Measurements from ENCODE around the gene SIPA1L3. TPM values are rescaled to one million over a fixed set of nuclear protein-coding genes. Genes with fewer than 3 reads are reported as not detected.
A peak's percentile ranks its signal among the peaks of the same experiment; 100 is the strongest.

SIPA1L3 gene
- total and polyA plus RNA-seq, 9 of the 15 experiments (the other 6 are each of a cell fraction or from before 2014, with no cell fraction given): 0.01 to 6.1 (median 2.5) TPM

DNA sequence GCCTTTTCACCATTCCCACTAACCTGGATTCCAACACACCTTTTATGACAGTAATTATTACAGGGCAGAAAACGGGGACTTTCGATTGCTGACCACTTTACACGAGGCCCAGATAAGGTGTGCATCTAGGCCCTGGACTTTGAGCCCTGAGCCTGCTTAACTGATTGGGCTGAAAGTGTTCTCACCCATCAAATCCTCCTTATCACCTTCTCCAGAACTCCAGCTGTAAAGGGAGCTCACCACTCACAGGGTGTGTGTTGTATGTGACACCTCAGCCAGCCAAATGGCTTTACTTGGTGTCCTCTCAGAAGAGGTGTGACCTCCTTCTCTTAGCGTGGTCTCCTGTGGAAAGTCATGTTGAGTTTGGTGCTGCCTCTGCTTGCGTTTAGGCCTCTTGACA, 36.5 kb downstream of the SIPA1L3 start (continued):
- TF ChIP-seq, protein P1, sequence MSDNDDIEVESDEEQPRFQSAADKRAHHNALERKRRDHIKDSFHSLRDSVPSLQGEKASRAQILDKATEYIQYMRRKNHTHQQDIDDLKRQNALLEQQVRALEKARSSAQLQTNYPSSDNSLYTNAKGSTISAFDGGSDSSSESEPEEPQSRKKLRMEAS (CRISPR knock-in tag; IDR thresholded peaks at IDR 0.05): no peak
- TF ChIP-seq PHF8 (IDR thresholded peaks at IDR 0.05; ENCODE audit: borderline replicate concordance, low read length): no peak
- no peak for TF ChIP-seq U2AF1 (optimal IDR thresholded peaks at IDR 0.05; ENCODE audit: low read depth, low read length)
- no peak for TF ChIP-seq GABPA (tag; conservative IDR thresholded peaks at IDR 0.05; ENCODE audit: low read depth)
- peak; percentile 57 for TF ChIP-seq ZFX (CRISPR knock-in tag; IDR thresholded peaks at IDR 0.05)
- TF ChIP-seq SAP30 (IDR thresholded peaks at IDR 0.05; ENCODE audit: borderline replicate concordance, insufficient read depth, low read depth, low read length, poor library complexity, severe bottlenecking): no peak
- no peak; the same call in 1 of the 2 replicates for TF ChIP-seq RNF2 (IDR thresholded peaks at IDR 0.05)
- TF ChIP-seq, protein P2, sequence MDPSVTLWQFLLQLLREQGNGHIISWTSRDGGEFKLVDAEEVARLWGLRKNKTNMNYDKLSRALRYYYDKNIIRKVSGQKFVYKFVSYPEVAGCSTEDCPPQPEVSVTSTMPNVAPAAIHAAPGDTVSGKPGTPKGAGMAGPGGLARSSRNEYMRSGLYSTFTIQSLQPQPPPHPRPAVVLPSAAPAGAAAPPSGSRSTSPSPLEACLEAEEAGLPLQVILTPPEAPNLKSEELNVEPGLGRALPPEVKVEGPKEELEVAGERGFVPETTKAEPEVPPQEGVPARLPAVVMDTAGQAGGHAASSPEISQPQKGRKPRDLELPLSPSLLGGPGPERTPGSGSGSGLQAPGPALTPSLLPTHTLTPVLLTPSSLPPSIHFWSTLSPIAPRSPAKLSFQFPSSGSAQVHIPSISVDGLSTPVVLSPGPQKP (CRISPR knock-in tag; IDR thresholded peaks at IDR 0.05): no peak
- no peak for TF ChIP-seq SP1 (CRISPR knock-in tag; IDR thresholded peaks at IDR 0.05)
- no peak for TF ChIP-seq HDAC8 (tag; IDR thresholded peaks at IDR 0.05)
- TF ChIP-seq CBX5 (IDR thresholded peaks at IDR 0.05; ENCODE audit: borderline replicate concordance, low read depth): no peak
- TF ChIP-seq THRAP3 (IDR thresholded peaks at IDR 0.05; ENCODE audit: borderline replicate concordance): no peak
- TF ChIP-seq, protein P3, sequence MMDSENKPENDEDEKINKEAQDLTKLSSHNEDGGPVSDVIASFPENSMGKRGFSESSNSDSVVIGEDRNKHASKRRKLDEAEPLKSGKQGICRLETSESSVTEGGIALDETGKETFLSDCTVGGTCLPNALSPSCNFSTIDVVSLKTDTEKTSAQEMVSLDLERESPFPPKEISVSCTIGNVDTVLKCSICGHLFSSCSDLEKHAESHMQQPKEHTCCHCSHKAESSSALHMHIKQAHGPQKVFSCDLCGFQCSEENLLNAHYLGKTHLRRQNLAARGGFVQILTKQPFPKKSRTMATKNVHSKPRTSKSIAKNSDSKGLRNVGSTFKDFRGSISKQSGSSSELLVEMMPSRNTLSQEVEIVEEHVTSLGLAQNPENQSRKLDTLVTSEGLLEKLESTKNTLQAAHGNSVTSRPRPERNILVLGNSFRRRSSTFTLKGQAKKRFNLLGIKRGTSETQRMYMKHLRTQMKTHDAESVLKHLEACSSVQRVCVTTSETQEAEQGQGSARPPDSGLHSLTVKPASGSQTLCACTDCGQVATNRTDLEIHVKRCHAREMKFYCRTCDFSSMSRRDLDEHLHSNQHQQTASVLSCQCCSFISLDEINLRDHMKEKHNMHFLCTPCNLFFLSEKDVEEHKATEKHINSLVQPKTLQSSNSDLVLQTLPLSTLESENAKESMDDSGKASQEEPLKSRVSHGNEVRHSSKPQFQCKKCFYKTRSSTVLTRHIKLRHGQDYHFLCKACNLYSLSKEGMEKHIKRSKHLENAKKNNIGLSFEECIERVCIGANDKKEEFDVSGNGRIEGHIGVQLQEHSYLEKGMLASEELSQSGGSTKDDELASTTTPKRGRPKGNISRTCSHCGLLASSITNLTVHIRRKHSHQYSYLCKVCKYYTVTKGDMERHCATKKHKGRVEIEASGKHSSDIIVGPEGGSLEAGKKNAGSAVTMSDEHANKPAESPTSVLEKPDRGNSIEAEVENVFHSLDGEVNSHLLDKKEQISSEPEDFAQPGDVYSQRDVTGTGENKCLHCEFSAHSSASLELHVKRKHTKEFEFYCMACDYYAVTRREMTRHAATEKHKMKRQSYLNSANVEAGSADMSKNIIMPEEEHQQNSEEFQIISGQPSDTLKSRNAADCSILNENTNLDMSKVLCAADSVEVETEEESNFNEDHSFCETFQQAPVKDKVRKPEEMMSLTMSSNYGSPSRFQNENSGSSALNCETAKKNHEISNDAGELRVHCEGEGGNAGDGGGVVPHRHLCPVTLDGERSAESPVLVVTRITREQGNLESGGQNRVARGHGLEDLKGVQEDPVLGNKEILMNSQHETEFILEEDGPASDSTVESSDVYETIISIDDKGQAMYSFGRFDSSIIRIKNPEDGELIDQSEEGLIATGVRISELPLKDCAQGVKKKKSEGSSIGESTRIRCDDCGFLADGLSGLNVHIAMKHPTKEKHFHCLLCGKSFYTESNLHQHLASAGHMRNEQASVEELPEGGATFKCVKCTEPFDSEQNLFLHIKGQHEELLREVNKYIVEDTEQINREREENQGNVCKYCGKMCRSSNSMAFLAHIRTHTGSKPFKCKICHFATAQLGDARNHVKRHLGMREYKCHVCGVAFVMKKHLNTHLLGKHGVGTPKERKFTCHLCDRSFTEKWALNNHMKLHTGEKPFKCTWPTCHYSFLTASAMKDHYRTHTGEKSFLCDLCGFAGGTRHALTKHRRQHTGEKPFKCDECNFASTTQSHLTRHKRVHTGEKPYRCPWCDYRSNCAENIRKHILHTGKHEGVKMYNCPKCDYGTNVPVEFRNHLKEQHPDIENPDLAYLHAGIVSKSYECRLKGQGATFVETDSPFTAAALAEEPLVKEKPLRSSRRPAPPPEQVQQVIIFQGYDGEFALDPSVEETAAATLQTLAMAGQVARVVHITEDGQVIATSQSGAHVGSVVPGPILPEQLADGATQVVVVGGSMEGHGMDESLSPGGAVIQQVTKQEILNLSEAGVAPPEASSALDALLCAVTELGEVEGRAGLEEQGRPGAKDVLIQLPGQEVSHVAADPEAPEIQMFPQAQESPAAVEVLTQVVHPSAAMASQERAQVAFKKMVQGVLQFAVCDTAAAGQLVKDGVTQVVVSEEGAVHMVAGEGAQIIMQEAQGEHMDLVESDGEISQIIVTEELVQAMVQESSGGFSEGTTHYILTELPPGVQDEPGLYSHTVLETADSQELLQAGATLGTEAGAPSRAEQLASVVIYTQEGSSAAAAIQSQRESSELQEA (IDR thresholded peaks at IDR 0.05; ENCODE audit: low read depth): no peak
- TF ChIP-seq ZNF184 (CRISPR knock-in tag; IDR thresholded peaks at IDR 0.05): no peak
- TF ChIP-seq ZBTB1 (CRISPR knock-in tag; IDR thresholded peaks at IDR 0.05; ENCODE audit: borderline replicate concordance, low read depth): no peak
- TF ChIP-seq HDAC2 (IDR thresholded peaks at IDR 0.05): peak; percentile 69; the same call in 1 of the 2 replicates
- no peak for TF ChIP-seq ASH1L (IDR thresholded peaks at IDR 0.05; ENCODE audit: borderline replicate concordance, low read depth, partially characterized antibody)
- no peak for TF ChIP-seq ZNF121 (CRISPR knock-in tag; conservative IDR thresholded peaks at IDR 0.05)
- TF ChIP-seq, protein P4, sequence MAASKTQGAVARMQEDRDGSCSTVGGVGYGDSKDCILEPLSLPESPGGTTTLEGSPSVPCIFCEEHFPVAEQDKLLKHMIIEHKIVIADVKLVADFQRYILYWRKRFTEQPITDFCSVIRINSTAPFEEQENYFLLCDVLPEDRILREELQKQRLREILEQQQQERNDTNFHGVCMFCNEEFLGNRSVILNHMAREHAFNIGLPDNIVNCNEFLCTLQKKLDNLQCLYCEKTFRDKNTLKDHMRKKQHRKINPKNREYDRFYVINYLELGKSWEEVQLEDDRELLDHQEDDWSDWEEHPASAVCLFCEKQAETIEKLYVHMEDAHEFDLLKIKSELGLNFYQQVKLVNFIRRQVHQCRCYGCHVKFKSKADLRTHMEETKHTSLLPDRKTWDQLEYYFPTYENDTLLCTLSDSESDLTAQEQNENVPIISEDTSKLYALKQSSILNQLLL (CRISPR knock-in tag; IDR thresholded peaks at IDR 0.05; ENCODE audit: borderline replicate concordance): no peak

Data from K562 (cell line).